Effector CD8-positive, alpha-beta T cell (primary cell): ENCODE results near the gene COX7A1.

ENCODE experiments used
- DNase-seq: peaks from one replicate; lab custom pipeline; 2025; lab: John Stamatoyannopoulos, UW

Gene COX7A1

DNA sequence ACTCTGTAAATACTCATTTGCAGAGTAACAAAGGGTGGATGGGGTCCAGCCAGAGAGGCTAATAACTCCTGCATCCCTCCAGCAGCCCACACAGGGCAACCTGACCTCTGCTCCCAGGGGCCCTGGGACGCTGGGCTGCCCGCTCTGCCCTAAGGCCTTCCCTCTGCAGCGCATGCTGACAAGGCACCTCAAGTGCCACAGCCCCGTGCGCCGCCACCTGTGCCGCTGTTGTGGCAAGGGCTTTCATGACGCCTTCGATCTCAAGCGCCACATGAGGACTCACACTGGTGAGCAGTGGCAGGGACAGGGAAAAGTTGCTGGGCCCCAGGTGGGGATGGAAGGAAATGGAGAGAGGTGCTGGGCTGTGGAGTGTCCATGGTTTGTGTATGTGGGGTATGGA is 39.6 kb downstream of the COX7A1 start:
- DNase-seq = no peak

DNA sequence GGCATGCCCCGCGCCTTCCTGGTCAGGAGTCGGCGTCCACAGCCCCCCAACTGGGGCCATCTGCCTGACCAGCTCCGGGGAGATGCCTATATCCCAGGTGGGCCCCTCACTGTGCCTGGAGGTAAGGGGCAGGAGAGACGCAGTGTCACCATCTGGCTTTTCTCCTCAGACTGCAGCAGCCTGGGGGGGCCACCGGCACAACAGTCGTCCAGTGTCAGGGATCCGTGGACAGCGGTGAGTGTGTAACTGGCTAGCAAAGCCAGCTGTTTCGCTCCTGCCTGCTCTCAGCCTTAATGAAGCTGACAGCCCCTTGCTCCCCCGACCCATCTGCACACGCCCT is 41.1 kb downstream of the COX7A1 start:
- DNase-seq = no peak

DNA sequence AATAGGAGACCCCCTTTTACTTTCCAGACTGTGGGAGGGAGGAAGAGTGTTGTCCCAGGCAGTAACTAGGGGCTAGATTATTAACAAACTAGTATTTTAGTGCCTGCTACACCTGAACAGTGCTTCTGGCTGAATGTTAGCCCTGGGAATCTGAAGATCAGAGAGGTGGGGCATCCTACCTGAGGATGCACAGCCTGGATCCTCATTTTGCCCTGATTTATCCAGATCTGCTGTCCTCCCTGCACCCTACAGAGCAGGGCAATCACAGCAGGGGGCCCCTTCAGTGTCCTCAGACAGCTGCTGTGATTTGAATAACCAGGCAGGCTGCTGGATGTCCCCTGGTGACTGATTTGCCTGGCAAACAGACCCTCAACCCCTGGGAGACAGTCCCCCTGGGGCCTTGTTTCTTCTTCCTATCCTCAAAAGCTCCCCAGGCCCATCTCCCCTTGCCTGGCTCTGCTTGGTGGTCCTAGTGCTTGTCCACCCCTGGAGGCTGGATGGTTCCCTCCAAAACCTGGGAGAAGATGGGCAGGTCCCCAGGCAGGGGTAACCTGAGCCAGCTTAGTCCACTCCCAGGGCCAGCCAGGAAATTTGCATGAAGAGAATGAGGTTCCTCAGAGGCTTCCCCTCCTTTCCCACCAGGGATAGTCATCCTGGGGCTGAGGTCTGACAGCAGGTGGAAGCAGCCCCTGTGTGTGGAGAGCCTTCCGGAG is 41.6 kb downstream of the COX7A1 start, which contains the start of gene OVOL3:
TSS of gene OVOL3 (plus strand) at position 657 of the 713 bp plus-strand sequence. CDS start 60 bp downstream, outside the sequence.
- DNase-seq = no peak

DNA sequence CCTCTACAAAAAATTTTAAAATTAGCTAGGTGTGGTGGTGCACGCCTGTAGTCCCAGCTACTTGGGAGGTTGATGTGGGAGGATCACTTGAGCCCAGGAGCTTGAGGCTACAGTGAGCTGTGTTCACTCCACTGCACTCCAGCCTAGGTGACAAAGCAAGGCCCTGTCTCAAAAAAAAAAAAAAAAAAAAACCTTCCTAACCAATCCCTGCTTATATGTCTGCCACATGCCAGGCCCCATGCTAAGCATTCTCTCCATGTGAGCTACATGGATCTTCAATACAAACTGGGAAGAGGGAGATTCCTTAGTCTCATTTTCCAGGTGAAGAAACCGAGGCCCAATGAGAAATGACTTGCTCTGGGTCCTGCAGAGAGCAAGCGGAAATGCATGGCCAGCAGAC is 43.6 kb downstream of the COX7A1 start:
- DNase-seq = no peak

GRCh38 chr19:36106991-36107390 is 45.3 kb downstream of the COX7A1 start:
- no peak for DNase-seq

GRCh38 chr19:36106441-36106840 is 45.8 kb downstream of the COX7A1 start:
- no peak for DNase-seq

- DNase-seq = no peak
These were observed 48.2 kb downstream of the COX7A1 start for GRCh38 chr19:36103842-36104552.

DNA sequence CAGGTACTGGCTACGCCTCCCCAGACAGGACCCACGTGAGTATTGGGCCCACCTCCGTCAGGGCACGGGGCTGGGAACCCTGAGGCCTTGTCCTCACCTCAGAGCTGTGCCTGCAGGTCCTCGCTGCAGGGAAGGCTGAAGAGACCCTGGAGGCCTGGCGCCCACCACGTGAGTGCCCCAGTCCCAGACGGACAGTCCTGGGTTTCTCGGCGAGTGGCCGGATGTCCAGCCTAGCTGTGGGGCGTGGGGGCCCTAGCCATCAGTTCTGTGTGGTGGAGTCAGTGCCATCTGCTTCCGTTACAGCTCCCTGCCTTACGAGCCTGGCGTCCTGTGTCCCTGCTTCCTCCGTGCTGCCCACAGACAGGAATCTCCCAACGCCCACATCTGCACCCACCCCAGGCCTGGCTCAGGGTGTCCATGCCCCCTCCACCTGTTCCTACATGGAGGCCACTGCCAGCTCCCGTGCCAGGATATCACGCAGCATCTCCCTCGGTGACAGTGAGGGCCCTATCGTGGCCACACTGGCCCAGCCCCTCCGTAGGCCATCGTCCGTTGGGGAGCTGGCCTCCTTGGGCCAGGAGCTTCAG is 49.1 kb downstream of the COX7A1 start:
- no peak for DNase-seq

GRCh38 chr19:36101550-36102327 is 50.5 kb downstream of the COX7A1 start:
- no peak for DNase-seq
